ENCODE results near the gene PLCZ1.
A peak's percentile ranks its signal among the peaks of the same experiment; 100 is the strongest.
"Not testable (repeated sequence)": the region's sequence is repeated elsewhere in the genome, so short reads cannot be mapped to it uniquely, and the experiment has no call there.

Gene PLCZ1

GRCh38 chr12:18737819-18738218, at the start of gene PLCZ1, which contains the start of gene CAPZA3:
Gene PLCZ1, minus strand, starts transcription at chr12:18738012. Its CDS starts 641 bp downstream, at chr12:18737371.
Gene CAPZA3, plus strand, starts transcription at chr12:18738119. Its CDS starts 150 bp downstream, at chr12:18738269.
- no peak for DNase-seq (ENCODE audit: low read depth)

GRCh38 chr12:18785465-18785864, 47.7 kb upstream of the PLCZ1 start:
- DNase-seq (ENCODE audit: low read depth), result not testable (repeated sequence)

- DNase-seq (ENCODE audit: low read depth), result no peak
These were observed 45.0 kb upstream of the PLCZ1 start for GRCh38 chr12:18782827-18783226.

GRCh38 chr12:18766479-18766878, 28.7 kb upstream of the PLCZ1 start:
- not testable (repeated sequence) for DNase-seq (ENCODE audit: low read depth)

GRCh38 chr12:18755341-18755740, 17.5 kb upstream of the PLCZ1 start:
- no peak for DNase-seq (ENCODE audit: low read depth)

GRCh38 chr12:18754124-18754707, 16.4 kb upstream of the PLCZ1 start:
- DNase-seq (ENCODE audit: low read depth), result no peak

- no peak for DNase-seq (ENCODE audit: low read depth)
These were observed 15.8 kb upstream of the PLCZ1 start for GRCh38 chr12:18753481-18754123.

- DNase-seq (ENCODE audit: low read depth), result no peak
These were observed 15.1 kb upstream of the PLCZ1 start for GRCh38 chr12:18752947-18753346.

GRCh38 chr12:18752280-18752920, 14.6 kb upstream of the PLCZ1 start:
- DNase-seq (ENCODE audit: low read depth), result peak; percentile 1

GRCh38 chr12:18751866-18752265, 14.1 kb upstream of the PLCZ1 start:
- DNase-seq (ENCODE audit: low read depth), result no peak

GRCh38 chr12:18750085-18750484, 12.3 kb upstream of the PLCZ1 start:
- DNase-seq (ENCODE audit: low read depth), result no peak

- DNase-seq (ENCODE audit: low read depth), result no peak
These were observed 11.7 kb upstream of the PLCZ1 start for GRCh38 chr12:18749386-18749957.

GRCh38 chr12:18747895-18748294, 10.1 kb upstream of the PLCZ1 start:
- DNase-seq (ENCODE audit: low read depth), result no peak

GRCh38 chr12:18731156-18731555, 6.7 kb downstream of the PLCZ1 start:
- DNase-seq (ENCODE audit: low read depth), result no peak

GRCh38 chr12:18723752-18724151, 14.1 kb downstream of the PLCZ1 start:
- no peak for DNase-seq (ENCODE audit: low read depth)

GRCh38 chr12:18721452-18721851, 16.4 kb downstream of the PLCZ1 start:
- no peak for DNase-seq (ENCODE audit: low read depth)

GRCh38 chr12:18720690-18721089, 17.1 kb downstream of the PLCZ1 start:
- no peak for DNase-seq (ENCODE audit: low read depth)

- no peak for DNase-seq (ENCODE audit: low read depth)
These were observed 17.8 kb downstream of the PLCZ1 start for GRCh38 chr12:18719922-18720510.

- DNase-seq (ENCODE audit: low read depth), result no peak
These were observed 19.4 kb downstream of the PLCZ1 start for GRCh38 chr12:18718462-18718861.

- no peak for DNase-seq (ENCODE audit: low read depth)
These were observed 21.6 kb downstream of the PLCZ1 start for GRCh38 chr12:18716236-18716635.

GRCh38 chr12:18706798-18707197, 31.0 kb downstream of the PLCZ1 start:
- no peak for DNase-seq (ENCODE audit: low read depth)

GRCh38 chr12:18703911-18704310, 33.9 kb downstream of the PLCZ1 start:
- no peak for DNase-seq (ENCODE audit: low read depth)

- DNase-seq (ENCODE audit: low read depth), result no peak
These were observed 34.5 kb downstream of the PLCZ1 start for GRCh38 chr12:18703321-18703720.
